GM10266 (cell line): Measurements from ENCODE around the gene ITGBL1.

Source experiments
- DNase-seq: peaks from one replicate; pipeline ENCODE4 v3.0.0; 2012; ENCODE audit errors: extremely low spot score
- TF ChIP-seq, protein P1 (sequence below): IDR thresholded peaks from 2 replicates; pipeline ENCODE4 v1.5.1; 2012; ENCODE audit warnings: mild to moderate bottlenecking, low read depth; ENCODE audit not compliant: control insufficient read depth, insufficient read depth; ENCODE audit errors: missing control alignments

Gene ITGBL1

GRCh38 chr13:101727118-101727517 lies 274.6 kb downstream of the ITGBL1 start:
- TF ChIP-seq, protein P1, sequence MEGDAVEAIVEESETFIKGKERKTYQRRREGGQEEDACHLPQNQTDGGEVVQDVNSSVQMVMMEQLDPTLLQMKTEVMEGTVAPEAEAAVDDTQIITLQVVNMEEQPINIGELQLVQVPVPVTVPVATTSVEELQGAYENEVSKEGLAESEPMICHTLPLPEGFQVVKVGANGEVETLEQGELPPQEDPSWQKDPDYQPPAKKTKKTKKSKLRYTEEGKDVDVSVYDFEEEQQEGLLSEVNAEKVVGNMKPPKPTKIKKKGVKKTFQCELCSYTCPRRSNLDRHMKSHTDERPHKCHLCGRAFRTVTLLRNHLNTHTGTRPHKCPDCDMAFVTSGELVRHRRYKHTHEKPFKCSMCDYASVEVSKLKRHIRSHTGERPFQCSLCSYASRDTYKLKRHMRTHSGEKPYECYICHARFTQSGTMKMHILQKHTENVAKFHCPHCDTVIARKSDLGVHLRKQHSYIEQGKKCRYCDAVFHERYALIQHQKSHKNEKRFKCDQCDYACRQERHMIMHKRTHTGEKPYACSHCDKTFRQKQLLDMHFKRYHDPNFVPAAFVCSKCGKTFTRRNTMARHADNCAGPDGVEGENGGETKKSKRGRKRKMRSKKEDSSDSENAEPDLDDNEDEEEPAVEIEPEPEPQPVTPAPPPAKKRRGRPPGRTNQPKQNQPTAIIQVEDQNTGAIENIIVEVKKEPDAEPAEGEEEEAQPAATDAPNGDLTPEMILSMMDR: no peak
- DNase-seq: no peak

DNA sequence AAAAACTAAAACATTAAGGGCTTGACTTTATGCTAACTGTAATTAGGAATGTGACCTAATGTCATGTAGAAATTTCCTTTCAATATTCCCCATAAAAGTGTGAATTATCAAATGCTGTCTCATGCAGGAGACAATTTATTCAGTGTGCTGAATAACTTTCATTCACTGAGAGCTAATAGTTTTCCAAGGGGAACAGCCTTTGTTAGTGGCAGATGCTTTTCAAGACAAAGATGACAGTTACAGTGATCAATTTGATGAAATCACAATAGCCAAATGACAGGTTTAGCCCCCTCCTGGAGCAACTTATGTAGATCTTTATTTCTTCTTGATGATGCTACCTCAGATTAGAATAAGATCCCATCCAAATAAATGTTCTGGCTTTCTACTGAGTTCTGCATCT lies 275.5 kb downstream of the ITGBL1 start:
- TF ChIP-seq, protein P1: no peak
- DNase-seq: no peak

GRCh38 chr13:101728615-101729014 lies 276.1 kb downstream of the ITGBL1 start:
- no peak for DNase-seq
- TF ChIP-seq, protein P1: no peak

GRCh38 chr13:101730420-101731000 lies 278.0 kb downstream of the ITGBL1 start:
- DNase-seq: no peak
- TF ChIP-seq, protein P1: no peak

DNA sequence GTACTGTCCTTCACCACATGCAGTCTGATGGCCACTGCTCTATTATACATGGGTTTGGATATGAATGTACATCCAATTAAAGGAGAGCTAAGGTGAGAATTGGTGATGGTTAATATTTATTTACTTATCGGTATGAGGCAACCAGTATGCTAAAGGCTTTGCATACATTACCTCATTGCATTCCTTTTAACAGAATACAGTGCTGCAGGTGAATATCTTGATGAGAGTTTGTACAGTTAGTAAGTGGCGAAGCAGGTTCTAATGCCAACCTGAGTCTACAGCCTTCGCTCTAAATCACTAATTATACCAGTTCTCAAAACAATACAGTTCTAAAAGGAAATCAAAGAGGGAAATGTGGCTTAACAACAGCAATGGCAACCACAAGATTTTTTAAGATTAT lies 284.1 kb downstream of the ITGBL1 start:
- TF ChIP-seq, protein P1: no peak
- no peak for DNase-seq

DNA sequence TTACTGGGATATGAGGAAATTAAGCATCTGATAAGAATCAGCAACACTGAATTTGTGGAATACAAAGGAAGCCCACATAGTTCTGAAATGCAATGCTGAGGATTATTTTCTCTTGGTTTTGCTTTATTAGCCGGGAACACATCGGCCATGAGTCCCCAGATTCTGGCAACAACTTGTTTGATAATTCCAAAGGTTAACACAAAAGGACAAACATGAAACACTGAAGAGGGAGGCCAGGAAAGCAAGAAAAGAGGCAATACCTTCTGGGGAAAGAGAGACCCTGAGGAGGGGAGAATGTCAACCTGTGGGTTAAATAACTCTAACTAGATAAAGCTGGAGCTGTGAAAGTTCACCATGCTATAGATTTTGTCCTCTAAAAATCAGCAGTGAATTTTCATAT lies 285.9 kb downstream of the ITGBL1 start:
- TF ChIP-seq, protein P1: no peak
- DNase-seq: no peak

GRCh38 chr13:101739382-101740178 lies 287.1 kb downstream of the ITGBL1 start:
- TF ChIP-seq, protein P1: no peak
- no peak for DNase-seq
